Measurements from ENCODE around the gene PPP1R27.

Gene PPP1R27

GRCh38 chr17:81804559-81805399 is 30.1 kb downstream of the PPP1R27 start:
- no peak for DNase-seq (ENCODE audit: low read depth)

GRCh38 chr17:81803728-81804558 is 30.9 kb downstream of the PPP1R27 start, which contains the start of gene GCGR:
TSS of gene GCGR (plus strand) at chr17:81804150. CDS start at chr17:81809019, 4,869 bp downstream.
- DNase-seq (ENCODE audit: low read depth) = no peak

GRCh38 chr17:81802856-81803643 is 31.8 kb downstream of the PPP1R27 start:
- DNase-seq (ENCODE audit: low read depth) = no peak

GRCh38 chr17:81802048-81802758 is 32.6 kb downstream of the PPP1R27 start:
- no peak for DNase-seq (ENCODE audit: low read depth)

GRCh38 chr17:81801327-81801726 is 33.5 kb downstream of the PPP1R27 start:
- no peak for DNase-seq (ENCODE audit: low read depth)

GRCh38 chr17:81794509-81794908 is 40.3 kb downstream of the PPP1R27 start:
- DNase-seq (ENCODE audit: low read depth) = no peak

- no peak for DNase-seq (ENCODE audit: low read depth)
Measured at GRCh38 chr17:81794074-81794476, 40.8 kb downstream of the PPP1R27 start.

- DNase-seq (ENCODE audit: low read depth) = no peak
Measured at GRCh38 chr17:81792675-81793615, 41.9 kb downstream of the PPP1R27 start.

Data from activated T-cell treated with anti-CD3 and anti-CD28 coated beads for 48 hours (primary cell).